NK-92 treated with Interleukin-12 subunit alpha and Interleukin-12 subunit beta, amount 100 ng/mL, for 24 hours (cell line): Measurements from ENCODE around the gene MDC1.
"Not testable (repeated sequence)": the region's sequence is repeated elsewhere in the genome, so short reads cannot be mapped to it uniquely, and the experiment has no call there.

ENCODE experiments used
- DNase-seq: peaks from one replicate; lab custom pipeline; 2025; lab: John Stamatoyannopoulos, UW

The MDC1 gene

DNA sequence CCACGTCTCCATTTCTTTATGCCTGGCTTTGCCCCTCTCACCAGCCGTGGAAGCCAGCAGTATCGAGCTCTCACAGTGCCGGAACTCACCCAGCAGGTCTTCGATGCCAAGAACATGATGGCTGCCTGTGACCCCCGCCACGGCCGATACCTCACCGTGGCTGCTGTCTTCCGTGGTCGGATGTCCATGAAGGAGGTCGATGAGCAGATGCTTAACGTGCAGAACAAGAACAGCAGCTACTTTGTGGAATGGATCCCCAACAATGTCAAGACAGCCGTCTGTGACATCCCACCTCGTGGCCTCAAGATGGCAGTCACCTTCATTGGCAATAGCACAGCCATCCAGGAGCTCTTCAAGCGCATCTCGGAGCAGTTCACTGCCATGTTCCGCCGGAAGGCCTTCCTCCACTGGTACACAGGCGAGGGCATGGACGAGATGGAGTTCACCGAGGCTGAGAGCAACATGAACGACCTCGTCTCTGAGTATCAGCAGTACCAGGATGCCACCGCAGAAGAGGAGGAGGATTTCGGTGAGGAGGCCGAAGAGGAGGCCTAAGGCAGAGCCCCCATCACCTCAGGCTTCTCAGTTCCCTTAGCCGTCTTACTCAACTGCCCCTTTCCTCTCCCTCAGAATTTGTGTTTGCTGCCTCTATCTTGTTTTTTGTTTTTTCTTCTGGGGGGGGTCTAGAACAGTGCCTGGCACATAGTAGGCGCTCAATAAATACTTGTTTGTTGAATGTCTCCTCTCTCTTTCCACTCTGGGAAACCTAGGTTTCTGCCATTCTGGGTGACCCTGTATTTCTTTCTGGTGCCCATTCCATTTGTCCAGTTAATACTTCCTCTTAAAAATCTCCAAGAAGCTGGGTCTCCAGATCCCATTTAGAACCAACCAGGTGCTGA, 7.0 kb upstream of the MDC1 start:
- not testable (repeated sequence) for DNase-seq

- not testable (repeated sequence) for DNase-seq
Observed at GRCh38 chr6:30723159-30723842, 6.2 kb upstream of the MDC1 start.

- DNase-seq = peak; percentile 58
Observed at GRCh38 chr6:30722280-30723112, 5.4 kb upstream of the MDC1 start.

GRCh38 chr6:30722025-30722279, 4.9 kb upstream of the MDC1 start:
- not testable (repeated sequence) for DNase-seq

DNA sequence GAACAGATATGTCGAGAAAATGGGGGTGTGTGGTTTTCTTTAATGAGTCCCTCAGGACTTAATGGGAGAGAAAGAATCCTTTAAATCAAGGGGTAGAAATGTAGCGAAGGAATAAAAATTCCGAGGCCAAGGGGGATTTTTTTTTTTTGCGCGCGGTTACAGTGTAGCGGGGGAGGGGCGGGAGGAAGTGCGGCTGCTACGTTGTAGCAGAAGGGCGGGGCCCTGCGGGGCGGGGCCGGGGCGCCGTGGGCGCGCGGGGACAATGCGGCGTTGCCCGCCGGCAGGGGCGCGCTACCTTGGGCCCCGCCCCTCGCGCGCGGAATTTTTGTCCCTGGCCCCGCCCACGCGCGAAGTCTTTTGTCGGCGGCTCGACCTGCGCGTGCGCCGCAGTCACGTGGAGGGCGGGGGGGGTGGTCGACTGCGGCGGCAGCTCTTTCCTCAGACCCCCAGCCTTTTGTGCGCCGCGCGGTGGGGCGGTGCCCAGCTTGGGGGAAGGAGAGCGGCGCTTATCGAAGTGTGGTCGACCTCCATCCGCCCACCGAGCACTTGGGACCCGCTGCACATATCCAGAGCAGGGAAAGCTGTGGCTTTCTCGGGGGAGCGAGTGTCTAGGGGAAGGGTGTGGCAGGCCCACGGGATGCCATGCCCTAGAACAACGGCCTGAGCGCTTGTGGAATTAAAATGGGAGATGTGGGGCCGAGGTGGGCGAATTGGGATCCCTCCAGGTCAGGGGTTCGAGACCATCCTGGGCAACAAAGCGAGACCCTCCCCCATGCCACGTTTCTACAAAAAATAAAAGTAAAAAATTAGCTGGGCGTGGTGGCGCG, 4.3 kb upstream of the MDC1 start:
- peak; percentile 89 for DNase-seq

GRCh38 chr6:30720738-30721197, 3.7 kb upstream of the MDC1 start:
- DNase-seq = peak; percentile 72

DNA sequence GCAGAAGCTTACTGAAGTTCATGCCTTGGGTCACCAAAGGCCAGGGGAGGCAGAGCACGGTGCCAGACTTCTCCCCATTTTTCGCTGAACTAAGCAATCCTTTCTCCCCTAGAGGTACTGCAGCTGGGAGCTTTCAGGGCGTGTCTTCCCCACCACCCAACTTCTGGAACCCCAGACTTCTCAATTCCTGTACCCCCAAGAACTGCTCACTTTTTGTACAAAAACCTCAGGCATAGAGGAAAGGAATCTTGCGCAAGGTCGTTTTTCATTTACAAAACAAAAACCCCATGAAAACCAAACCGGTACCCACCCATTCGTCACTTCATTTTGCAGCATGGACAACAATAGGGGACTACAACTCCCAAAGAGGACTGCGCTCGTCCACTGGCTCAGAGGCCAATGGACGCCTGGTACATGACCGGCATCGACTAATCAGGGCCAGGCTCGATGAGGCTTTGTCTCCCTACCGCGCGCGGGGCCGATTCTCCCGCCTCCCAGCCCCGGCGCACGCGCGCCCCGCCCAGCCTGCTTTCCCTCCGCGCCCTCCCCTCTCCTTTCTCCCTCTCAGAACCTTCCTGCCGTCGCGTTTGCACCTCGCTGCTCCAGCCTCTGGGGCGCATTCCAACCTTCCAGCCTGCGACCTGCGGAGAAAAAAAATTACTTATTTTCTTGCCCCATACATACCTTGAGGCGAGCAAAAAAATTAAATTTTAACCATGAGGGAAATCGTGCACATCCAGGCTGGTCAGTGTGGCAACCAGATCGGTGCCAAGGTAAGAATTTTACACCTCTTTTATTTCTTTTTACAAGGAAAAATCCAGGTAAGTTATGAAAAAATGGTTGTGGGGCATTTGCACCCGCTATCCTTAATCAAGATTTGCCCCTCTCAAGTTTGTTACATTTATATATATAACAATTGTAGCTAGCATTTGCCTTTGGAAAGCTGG, 3.0 kb upstream of the MDC1 start, which contains the start of gene TUBB:
TUBB (plus strand) TSS at position 562 of the 947 bp plus-strand sequence; CDS start at position 717, 155 bp downstream.
- DNase-seq = peak; percentile 95

DNA sequence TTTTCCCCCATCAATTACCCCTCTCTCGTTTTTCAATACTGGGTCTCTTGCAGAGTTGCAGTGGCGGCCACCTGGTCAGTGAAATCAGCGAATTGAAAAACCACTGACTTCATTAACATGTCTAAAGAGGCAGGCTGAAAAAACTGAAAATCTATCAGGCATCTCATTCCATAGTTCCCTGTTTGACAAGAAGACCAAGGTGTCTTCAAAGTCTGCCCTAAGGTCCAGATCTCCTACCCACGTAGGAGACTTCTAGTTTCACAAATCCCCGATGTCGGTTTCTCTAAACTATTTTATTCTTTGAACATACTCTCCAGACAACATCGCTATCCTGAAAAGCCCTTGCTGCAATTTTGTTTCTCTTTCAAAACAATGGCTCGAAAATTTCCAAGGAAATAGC, 2.3 kb upstream of the MDC1 start:
- DNase-seq = no peak

- DNase-seq = not testable (repeated sequence)
Observed at GRCh38 chr6:30717845-30718720, 1.0 kb upstream of the MDC1 start.

DNA sequence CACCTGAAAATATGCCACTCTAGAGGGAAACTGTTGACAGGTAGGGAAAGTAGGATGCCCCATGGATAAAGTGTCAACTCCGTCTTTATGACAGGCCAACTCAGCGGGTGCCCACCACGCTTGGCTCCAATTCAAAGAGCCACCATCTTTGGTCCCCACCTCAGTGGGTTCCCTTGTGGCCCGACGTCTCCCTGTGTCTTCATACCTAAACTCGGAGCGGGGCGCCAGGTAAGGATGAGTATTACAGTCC, 277 bp downstream of the MDC1 start:
- DNase-seq = no peak

GRCh38 chr6:30714263-30714662, 2.8 kb downstream of the MDC1 start:
- DNase-seq = no peak

- no peak for DNase-seq
Observed at GRCh38 chr6:30712441-30712945, 4.6 kb downstream of the MDC1 start.

- no peak for DNase-seq
Observed at GRCh38 chr6:30711758-30712380, 5.2 kb downstream of the MDC1 start.

- no peak for DNase-seq
Observed at GRCh38 chr6:30709101-30709868, 7.8 kb downstream of the MDC1 start.

DNA sequence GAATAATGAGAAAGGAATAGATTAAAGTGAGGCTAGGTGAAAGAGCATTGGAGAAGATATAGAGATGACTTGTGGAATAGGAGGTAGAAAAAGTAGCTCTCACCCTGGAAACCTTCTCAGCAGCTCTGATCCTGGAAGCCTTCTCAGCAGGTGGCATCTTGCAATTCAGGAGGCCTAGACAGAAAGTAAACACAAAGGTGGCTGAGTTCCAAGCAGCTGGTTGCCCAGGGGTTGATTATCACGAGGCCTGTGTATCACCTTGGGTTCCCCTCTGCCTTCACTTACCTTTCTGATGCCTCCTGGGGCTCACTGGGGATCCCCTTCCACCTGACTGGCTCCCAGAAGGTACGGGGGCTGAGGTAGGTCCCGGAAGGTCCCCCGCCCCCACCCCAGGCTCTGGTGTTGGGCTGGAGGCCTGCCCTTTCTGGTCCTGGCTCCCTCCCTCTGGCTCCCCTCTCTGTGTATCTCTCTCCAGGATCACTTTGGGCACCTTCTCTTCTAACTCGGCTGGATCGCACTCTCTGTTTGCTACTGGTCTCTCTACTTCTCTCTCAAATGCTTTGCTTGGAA, 9.7 kb downstream of the MDC1 start:
- DNase-seq = no peak

- DNase-seq = no peak
Observed at GRCh38 chr6:30705620-30706019, 11.5 kb downstream of the MDC1 start.

DNA sequence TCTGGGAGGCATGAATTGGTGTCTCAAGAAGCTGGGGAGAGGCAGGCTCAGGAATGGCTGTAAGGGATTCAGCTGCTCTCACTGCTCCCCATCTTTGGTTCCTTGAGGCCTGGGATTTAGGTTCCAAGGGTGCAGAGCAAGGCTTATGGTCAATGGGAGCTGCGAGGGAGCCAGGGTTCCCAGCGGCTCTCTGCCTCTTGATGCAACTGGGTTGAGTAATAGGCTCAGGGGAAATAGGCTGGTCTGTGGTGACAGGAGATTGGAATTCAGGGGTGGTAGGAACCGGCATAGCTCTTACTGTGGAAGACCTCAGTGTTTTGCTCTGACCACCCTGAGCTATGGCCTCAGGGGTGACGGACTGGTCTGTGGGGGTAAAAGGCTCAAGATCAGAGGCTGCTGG, 13.3 kb downstream of the MDC1 start:
- DNase-seq = no peak

GRCh38 chr6:30703011-30703410, 14.1 kb downstream of the MDC1 start:
- DNase-seq = no peak
